Smooth muscle cell (in vitro differentiated cells): ENCODE measurements around the gene ERC1. TPM values are rescaled to one million over a fixed set of nuclear protein-coding genes. Genes with fewer than 3 reads are reported as not detected.

Source experiments
- DNase-seq: peaks from one replicate; lab custom pipeline; 2025; ENCODE audit not compliant: unreplicated experiment; lab: John Stamatoyannopoulos, UW
- H2AFZ ChIP-seq: fragments of 200-600 bp; sonication (generic); 2 replicates; pipeline ENCODE4 v1.6.0; 2016; ENCODE audit warnings: antibody characterized with exemption, low read depth, mild to moderate bottlenecking
- H3F3A ChIP-seq: fragments of 200-600 bp; sonication (generic); 2 replicates; pipeline ENCODE4 v1.6.0; 2017; ENCODE audit warnings: antibody characterized with exemption, low read depth
- H3K27ac ChIP-seq: fragments of 200-600 bp; sonication (generic); 2 replicates; pipeline ENCODE4 v1.5.1; 2016; ENCODE audit warnings: low read depth, mild to moderate bottlenecking
- H3K27me3 ChIP-seq: fragments of 200-600 bp; sonication (generic); 2 replicates; pipeline ENCODE4 v1.6.1; 2016; ENCODE audit warnings: low read depth, mild to moderate bottlenecking
- H3K36me3 ChIP-seq: fragments of 200-600 bp; sonication (generic); 2 replicates; pipeline ENCODE4 v1.5.1; 2016; ENCODE audit warnings: low read depth
- H3K4me1 ChIP-seq: fragments of 200-600 bp; sonication (generic); 2 replicates; pipeline ENCODE4 v1.5.1; 2016; ENCODE audit warnings: low read depth
- H3K4me2 ChIP-seq: fragments of 200-600 bp; sonication (generic); 2 replicates; pipeline ENCODE4 v1.6.0; 2016; ENCODE audit warnings: mild to moderate bottlenecking
- H3K4me3 ChIP-seq: fragments of 200-600 bp; sonication (generic); 2 replicates; pipeline ENCODE4 v1.5.1; 2016; ENCODE audit warnings: mild to moderate bottlenecking
- H3K79me2 ChIP-seq: fragments of 200-600 bp; sonication (generic); 2 replicates; pipeline ENCODE4 v1.6.0; 2016; ENCODE audit warnings: low read depth, mild to moderate bottlenecking
- H3K9ac ChIP-seq: fragments of 200-600 bp; sonication (generic); 2 replicates; pipeline ENCODE4 v1.6.0; 2016; ENCODE audit warnings: low read depth
- H3K9me3 ChIP-seq: fragments of 200-600 bp; sonication (generic); replicated peaks from 2 replicates; pipeline ENCODE4 v1.5.1; 2016; ENCODE audit warnings: low read depth
- H4K20me1 ChIP-seq: fragments of 200-600 bp; sonication (generic); 2 replicates; pipeline ENCODE4 v1.6.0; 2016; ENCODE audit warnings: low read depth
- CTCF ChIP-seq: fragments of 200-600 bp; sonication (generic); IDR thresholded peaks from 2 replicates; pipeline ENCODE4 v1.5.1; 2017; ENCODE audit warnings: borderline replicate concordance, mild to moderate bottlenecking, antibody characterized with exemption; ENCODE audit not compliant: insufficient read depth, poor library complexity, severe bottlenecking
- WGBS: methylation state at CpG from one replicate; pipeline ENCODE4 v1.1.7; 2016; ENCODE audit warnings: low lambda C conversion rate; 5-methylcytosine and 5-hydroxymethylcytosine counted together
- polyA plus RNA-seq: library from polyadenylated mRNA; unstranded; fragments of >200 nt; fragmentation: Nextera tagmentation; extraction: Ambion mirVana; gene quantifications from 2 replicates; pipeline ENCODE4 v1.2.1, GENCODE V29; 2016
- total RNA-seq: library from RNA; depleted of rRNA; stranded (reverse); fragments of >200 nt; gene quantifications from 2 replicates; pipeline ENCODE4 v1.2.3, GENCODE V29; 2014

The ERC1 gene
- total and polyA plus RNA-seq, 2 experiments from 2014 or later: 13.8 to 17.6 TPM

GRCh38 chr12:1122786-1123185 is 131.8 kb downstream of the ERC1 start:
- H3K4me2 ChIP-seq: no peak overlapping the region
- no peaks in the 10 kb centered on the region for H3F3A ChIP-seq
- TF ChIP-seq CTCF: no peak
- no peaks in the 10 kb centered on the region for H3K79me2 ChIP-seq
- no peaks in the 10 kb centered on the region for H3K27me3 ChIP-seq
- H3K4me1 ChIP-seq: no peaks in the 10 kb centered on the region
- H3K4me3 ChIP-seq: no peak overlapping the region
- no peaks in the 10 kb centered on the region for H3K9me3 ChIP-seq
- H3K36me3 ChIP-seq: no peaks in the 10 kb centered on the region
- DNase-seq: no peak
- peaks cover 46% of the 10 kb centered on the region for H4K20me1 ChIP-seq
- no peak overlapping the region for H2AFZ ChIP-seq
- no peak overlapping the region for H3K9ac ChIP-seq
- WGBS: 47% methylated on average over 3 of the region's 3 CpGs
- H3K27ac ChIP-seq: no peak overlapping the region

- Histone ChIP-seq H3K27ac (no peak overlapping the region), H3K27me3 (no peaks in the 10 kb centered on the region), H3K4me3 (no peak overlapping the region), H2AFZ (no peak overlapping the region), H3K79me2 (no peaks in the 10 kb centered on the region), H3K9ac (no peak overlapping the region), H3K36me3 (no peaks in the 10 kb centered on the region), H3K4me2 (no peak overlapping the region), H3K4me1 (no peaks in the 10 kb centered on the region), H3F3A (no peaks in the 10 kb centered on the region), H3K9me3 (no peaks in the 10 kb centered on the region), H4K20me1 (peaks cover 34% of the 10 kb centered on the region)
- TF ChIP-seq CTCF: no peak
- WGBS: 96% methylated on average over 2 of the region's 2 CpGs
- no peak for DNase-seq
These were observed 135.1 kb downstream of the ERC1 start for GRCh38 chr12:1126091-1126490.

GRCh38 chr12:1127021-1127420 is 136.0 kb downstream of the ERC1 start:
- no peaks in the 10 kb centered on the region for H3K79me2 ChIP-seq
- H3K27me3 ChIP-seq: no peaks in the 10 kb centered on the region
- DNase-seq: no peak
- H3K4me1 ChIP-seq: no peaks in the 10 kb centered on the region
- no peak overlapping the region for H3K9ac ChIP-seq
- H3K9me3 ChIP-seq: no peaks in the 10 kb centered on the region
- peaks cover 32% of the 10 kb centered on the region for H4K20me1 ChIP-seq
- H3K36me3 ChIP-seq: no peaks in the 10 kb centered on the region
- 97% methylated on average over 1 of the region's 1 CpG for WGBS
- H3K4me3 ChIP-seq: no peak overlapping the region
- TF ChIP-seq CTCF: no peak
- H2AFZ ChIP-seq: no peak overlapping the region
- H3K27ac ChIP-seq: no peak overlapping the region
- H3F3A ChIP-seq: no peaks in the 10 kb centered on the region
- H3K4me2 ChIP-seq: no peak overlapping the region

- H3K27ac ChIP-seq: no peak overlapping the region
- no peaks in the 10 kb centered on the region for H3F3A ChIP-seq
- H3K4me1 ChIP-seq: no peaks in the 10 kb centered on the region
- H3K9me3 ChIP-seq: no peaks in the 10 kb centered on the region
- H3K4me3 ChIP-seq: no peak overlapping the region
- H3K36me3 ChIP-seq: no peaks in the 10 kb centered on the region
- DNase-seq: no peak
- no peak overlapping the region for H3K4me2 ChIP-seq
- H4K20me1 ChIP-seq: peaks cover 31% of the 10 kb centered on the region
- H2AFZ ChIP-seq: no peak overlapping the region
- H3K27me3 ChIP-seq: no peaks in the 10 kb centered on the region
- no peaks in the 10 kb centered on the region for H3K79me2 ChIP-seq
- H3K9ac ChIP-seq: no peak overlapping the region
- WGBS: 46% methylated on average over 3 of the region's 3 CpGs
- no peak for TF ChIP-seq CTCF
These were observed 139.1 kb downstream of the ERC1 start for GRCh38 chr12:1130164-1130563.
